Measurements from ENCODE around the gene SSH3. TPM values are rescaled to one million over a fixed set of nuclear protein-coding genes. Genes with fewer than 3 reads are reported as not detected.

SSH3 gene, protein sequence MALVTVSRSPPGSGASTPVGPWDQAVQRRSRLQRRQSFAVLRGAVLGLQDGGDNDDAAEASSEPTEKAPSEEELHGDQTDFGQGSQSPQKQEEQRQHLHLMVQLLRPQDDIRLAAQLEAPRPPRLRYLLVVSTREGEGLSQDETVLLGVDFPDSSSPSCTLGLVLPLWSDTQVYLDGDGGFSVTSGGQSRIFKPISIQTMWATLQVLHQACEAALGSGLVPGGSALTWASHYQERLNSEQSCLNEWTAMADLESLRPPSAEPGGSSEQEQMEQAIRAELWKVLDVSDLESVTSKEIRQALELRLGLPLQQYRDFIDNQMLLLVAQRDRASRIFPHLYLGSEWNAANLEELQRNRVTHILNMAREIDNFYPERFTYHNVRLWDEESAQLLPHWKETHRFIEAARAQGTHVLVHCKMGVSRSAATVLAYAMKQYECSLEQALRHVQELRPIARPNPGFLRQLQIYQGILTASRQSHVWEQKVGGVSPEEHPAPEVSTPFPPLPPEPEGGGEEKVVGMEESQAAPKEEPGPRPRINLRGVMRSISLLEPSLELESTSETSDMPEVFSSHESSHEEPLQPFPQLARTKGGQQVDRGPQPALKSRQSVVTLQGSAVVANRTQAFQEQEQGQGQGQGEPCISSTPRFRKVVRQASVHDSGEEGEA
- 7.2 and 11.5 TPM in 2 replicates for total RNA-seq

DNA sequence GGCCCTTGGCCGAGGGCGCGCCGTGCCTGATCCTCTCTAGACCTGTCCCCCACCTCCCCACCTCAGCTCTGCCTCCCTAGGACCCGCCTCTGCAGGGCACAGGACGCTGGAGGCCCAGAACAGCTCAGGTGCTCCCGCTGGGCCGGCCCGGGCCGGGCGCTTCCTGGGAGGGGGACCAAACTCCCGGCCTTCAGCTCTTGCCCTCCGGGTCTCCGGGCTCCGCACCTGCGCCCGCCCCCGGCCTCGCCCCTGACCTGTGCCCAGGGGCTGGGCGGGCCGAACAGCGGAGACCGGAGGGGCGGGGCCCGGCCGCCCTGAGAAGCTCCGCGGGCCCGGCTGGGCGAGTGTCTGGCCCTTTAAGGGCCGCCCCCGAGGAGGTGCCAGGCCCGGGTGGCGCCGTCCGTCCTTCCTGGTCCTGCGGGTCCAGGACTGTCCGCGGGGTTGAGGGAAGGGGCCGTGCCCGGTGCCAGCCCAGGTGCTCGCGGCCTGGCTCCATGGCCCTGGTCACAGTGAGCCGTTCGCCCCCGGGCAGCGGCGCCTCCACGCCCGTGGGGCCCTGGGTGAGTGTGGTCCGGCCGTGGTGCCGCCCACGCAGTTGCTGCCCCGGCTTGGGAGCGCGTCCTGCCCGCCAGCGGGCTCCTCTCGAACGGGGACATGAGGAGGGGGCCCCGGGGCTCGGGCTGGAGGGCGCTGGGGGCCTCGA, at the start of gene SSH3:
SSH3 (plus strand) TSS at position 399 of the 703 bp plus-strand sequence; CDS start at position 495, 96 bp downstream.
- peak in 1 of 2 donors; percentile 68 for DNase-seq (ENCODE audit: low read depth in 2 of 2)

DNA sequence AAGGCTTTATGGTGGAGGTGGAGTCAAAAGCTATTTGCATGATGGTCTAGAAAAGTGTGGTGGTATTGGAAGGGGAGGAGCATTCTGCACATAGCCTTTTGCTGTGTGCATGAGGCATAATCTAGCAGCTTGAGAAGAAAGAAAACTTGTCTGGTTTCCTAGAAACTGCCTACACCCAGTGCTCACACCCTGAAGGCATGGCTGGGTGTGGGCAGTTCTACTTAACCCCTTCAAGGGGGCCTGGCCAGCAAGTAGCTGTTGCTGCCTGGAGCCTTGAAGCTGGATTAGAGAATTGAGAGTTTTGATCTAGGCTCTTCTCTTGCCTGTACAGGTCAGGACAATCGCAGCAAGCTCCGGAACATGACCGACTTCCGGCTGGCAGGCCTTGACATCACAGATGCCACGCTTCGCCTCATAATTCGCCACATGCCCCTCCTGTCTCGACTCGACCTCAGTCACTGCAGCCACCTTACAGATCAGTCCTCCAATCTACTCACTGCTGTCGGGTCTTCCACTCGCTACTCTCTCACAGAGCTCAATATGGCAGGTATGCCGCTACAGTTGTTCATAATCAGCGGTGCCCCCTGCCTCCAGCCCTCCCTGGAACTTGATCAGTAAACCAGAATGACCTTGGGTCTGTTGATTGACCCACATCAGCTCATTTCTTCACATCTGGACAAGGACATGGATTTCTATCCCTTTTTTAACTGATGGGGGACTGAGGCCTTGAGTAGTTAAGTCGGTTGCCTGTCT, 49.3 kb upstream of the SSH3 start:
- no peak for DNase-seq (ENCODE audit: low read depth in 2 of 2)

- DNase-seq (ENCODE audit: low read depth in 2 of 2), result no peak
Observed at GRCh38 chr11:67254798-67255197, 48.5 kb upstream of the SSH3 start.

DNA sequence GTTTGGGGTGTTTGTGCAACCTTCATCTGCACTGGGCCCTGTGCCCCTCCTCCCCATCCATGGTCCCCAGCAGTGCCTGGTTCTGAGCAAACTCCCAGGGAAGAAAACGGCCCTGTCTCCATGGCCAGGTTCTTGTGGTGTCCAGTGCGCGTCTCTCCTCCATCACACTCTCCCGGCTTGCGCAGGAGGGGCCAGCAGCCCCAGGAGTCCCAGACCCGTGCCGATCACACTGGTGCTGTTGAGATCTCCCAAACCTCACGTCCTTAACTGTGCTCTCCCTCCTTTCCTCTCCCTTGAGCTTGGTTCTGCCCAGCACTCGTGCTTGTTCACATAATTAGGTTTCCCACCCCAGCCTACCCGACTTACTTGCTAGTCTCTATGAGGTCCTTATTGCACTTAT, 48.0 kb upstream of the SSH3 start:
- DNase-seq (ENCODE audit: low read depth in 2 of 2), result no peak

- no peak for DNase-seq (ENCODE audit: low read depth in 2 of 2)
Observed at GRCh38 chr11:67255864-67256263, 47.5 kb upstream of the SSH3 start.

- no peak for DNase-seq (ENCODE audit: low read depth in 2 of 2)
Observed at GRCh38 chr11:67256477-67257135, 46.7 kb upstream of the SSH3 start.

DNA sequence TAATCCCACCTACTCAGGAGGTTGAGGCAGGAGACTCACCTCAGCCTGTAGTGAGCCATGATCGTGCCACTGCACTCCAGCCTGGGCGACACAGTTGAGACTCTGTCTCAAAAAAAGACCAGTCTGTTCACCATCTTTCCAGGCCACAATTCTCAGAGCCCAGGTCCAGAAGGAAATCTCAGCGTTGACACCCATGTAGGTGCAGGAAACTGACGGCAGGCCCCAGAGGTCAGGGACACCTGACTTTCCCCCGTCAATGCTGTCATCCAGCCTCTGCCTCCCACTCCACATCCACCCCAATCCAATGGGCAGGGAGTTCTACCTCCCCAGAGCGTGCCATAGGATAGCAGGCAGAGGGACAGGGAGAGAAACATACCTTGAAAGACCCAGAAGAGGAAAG, 42.9 kb upstream of the SSH3 start:
- DNase-seq (ENCODE audit: low read depth in 2 of 2), result no peak

DNA sequence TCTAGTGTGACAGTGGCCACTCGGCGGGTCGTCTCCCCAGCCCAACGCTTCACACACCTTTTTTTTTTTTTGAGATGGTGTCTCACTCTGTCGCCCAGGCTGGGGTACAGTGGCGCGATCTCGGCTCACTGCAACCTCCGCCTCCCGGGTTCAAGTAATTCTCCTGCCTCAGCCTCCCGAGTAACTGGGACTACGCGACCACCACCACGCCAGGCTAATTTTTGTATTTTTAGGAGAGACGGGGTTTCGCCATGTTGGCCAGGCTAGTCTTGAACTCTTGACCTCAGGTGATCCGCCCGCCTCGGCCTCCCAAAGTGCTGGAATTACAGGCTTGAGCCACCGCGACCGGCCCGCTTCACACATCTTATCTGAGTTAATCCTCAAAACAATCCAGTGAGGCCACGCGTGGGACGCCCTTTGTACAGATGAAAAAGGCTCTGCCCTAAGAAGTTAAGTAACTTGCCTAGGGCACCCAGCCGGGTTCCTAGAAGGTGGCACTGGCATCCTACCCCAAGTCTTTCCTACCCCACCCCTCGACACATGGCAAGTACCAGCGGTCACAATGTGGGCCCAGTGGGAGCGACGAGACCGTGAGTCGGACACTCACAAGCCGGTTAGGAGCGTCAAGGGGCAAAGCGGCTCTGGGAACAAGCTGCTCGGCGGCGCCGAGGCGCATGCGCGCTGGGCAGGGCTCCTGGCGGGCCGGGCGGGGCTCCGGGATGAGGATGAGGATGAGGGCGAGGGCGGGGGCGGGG, 42.3 kb upstream of the SSH3 start:
- DNase-seq (ENCODE audit: low read depth in 2 of 2), result peak in 1 of 2 donors; percentile 44

DNA sequence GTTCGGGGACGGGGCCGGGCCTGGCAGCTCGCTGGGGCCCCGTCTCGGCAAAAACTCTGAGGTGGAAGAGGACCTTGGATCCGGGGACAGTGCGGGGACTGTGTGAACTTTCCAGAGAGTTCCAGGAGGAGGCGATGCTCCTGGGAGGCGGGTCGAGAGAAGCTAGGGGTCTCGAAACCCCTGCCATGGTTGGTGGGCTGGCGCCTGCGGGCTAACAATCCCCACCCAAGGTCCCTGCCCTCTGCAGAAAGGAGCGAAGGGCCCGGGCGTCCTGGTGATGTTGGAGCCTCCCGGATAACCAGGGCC, 41.7 kb upstream of the SSH3 start:
- no peak for DNase-seq (ENCODE audit: low read depth in 2 of 2)

- no peak for DNase-seq (ENCODE audit: low read depth in 2 of 2)
Observed at GRCh38 chr11:67261946-67262681, 41.2 kb upstream of the SSH3 start.

- peak; percentile 46 to 74 for DNase-seq (ENCODE audit: low read depth in 2 of 2)
Observed at GRCh38 chr11:67262731-67263675, 40.3 kb upstream of the SSH3 start.

DNA sequence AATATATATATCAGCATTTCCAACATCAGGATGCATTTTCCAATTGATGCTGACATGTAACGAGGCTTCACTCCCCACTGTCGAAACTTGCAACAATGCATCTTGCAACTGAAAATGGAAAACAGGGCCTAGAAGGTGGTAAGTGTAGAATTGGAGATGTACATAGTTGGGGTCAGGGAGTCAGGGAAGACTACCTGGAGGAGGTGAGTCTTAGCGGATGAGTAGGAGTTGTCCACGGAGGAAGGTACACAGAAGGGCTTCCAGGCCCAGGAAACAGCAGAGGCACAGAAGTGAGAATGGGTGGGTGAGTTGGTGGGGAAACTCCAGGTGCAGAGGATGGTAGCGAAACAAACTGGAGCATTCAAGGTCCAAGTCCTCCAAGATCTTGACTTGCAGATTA, 39.1 kb upstream of the SSH3 start:
- DNase-seq (ENCODE audit: low read depth in 2 of 2), result no peak

GRCh38 chr11:67264877-67265632, 38.3 kb upstream of the SSH3 start:
- DNase-seq (ENCODE audit: low read depth in 2 of 2), result no peak

DNA sequence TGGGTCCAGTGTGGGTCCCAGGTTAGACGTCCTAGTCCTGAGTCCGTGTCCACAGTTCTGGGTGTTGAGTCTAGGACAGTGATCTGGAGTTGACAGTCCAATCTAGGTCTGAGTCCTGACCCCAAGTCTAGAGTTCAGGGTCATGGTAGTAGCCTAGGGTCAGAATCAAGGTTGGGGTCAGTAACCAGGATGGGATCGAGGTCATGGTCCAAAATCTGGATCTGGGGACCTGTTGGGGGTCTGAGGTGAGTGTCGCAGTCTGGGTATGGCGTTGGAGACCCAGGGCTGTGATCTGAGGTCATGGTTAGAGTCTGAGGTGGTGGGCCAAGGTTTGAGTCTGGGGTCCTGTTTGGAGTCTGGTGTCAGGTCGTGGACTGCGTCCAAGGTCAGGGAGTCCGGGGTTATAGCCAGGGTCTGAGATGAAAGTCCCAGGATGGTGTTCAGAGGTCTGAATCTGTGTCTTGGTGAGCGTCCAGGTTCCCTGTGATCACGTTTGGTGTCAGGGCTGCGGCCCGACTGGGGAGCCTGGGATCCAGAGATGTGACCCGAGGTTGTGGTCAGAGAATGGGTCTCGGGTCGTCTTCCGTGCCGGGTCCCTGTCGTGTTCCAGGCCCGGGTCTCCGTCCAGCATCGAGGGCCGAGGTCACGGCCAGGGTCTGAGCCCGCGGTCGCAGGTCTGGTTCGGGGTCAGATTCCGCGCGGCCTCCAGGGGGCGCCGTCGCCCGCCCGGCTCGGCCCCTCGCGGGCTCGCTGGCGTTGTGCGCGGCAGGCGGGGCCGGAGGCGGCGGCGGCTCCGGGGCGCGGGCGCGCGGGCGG, 37.5 kb upstream of the SSH3 start:
- DNase-seq (ENCODE audit: low read depth in 2 of 2), result peak in 1 of 2 donors; percentile 55

- peak in 1 of 2 donors; percentile 54 for DNase-seq (ENCODE audit: low read depth in 2 of 2)
Observed at GRCh38 chr11:67266449-67267187, 36.7 kb upstream of the SSH3 start, which contains the start of gene GRK2. TSS of gene GRK2 (plus strand) at chr11:67266473. CDS start at chr11:67266700, 227 bp downstream.
